Lung (tissue), 12 donors: Measurements from ENCODE around the gene CXXC5. TPM values are rescaled to one million over a fixed set of nuclear protein-coding genes. Genes with fewer than 3 reads are reported as not detected.
A peak's percentile ranks its signal among the peaks of the same experiment; 100 is the strongest.

Experiments
- ATAC-seq: fragments of 200-7000 bp; cut with Tn5 transposase; one replicate; pipeline ENCODE4 v1.9.1; 2020; ENCODE audit warnings: moderate number of reproducible peaks; ENCODE audit not compliant: insufficient read depth, low FRiP score
- DNase-seq, 3 donors: peaks; one replicate each; pipeline ENCODE4 v3.0.0-alpha.2; 2013 to 2017
- H3K27ac ChIP-seq, 2 donors: one replicate each; pipeline ENCODE4 v1.5.1; 2013; ENCODE audit warnings: mild to moderate bottlenecking in 2 of 2, moderate library complexity in 2 of 2, control low read depth in 1 of 2, inconsistent platforms in 1 of 2, low read depth in 1 of 2, low read length in 1 of 2
- H3K27me3 ChIP-seq, 3 donors: one replicate each; pipeline ENCODE4 v1.5.1; 2013; ENCODE audit warnings: low read length in 2 of 3; ENCODE audit not compliant: control insufficient read depth in 3 of 3, insufficient read depth in 3 of 3
- H3K36me3 ChIP-seq, 4 donors: one replicate each; pipeline ENCODE4 v1.5.1; 2013; ENCODE audit warnings: low read length in 4 of 4, mild to moderate bottlenecking in 1 of 4, moderate library complexity in 1 of 4; ENCODE audit not compliant: control insufficient read depth in 4 of 4, insufficient read depth in 4 of 4
- H3K4me1 ChIP-seq, 5 donors: one replicate each; pipeline ENCODE4 v1.5.1; 2013; ENCODE audit warnings: low read length in 5 of 5, mild to moderate bottlenecking in 2 of 5, moderate library complexity in 1 of 5; ENCODE audit not compliant: control insufficient read depth in 5 of 5, insufficient read depth in 5 of 5
- H3K4me3 ChIP-seq: one replicate; pipeline ENCODE4 v1.5.1; 2013; ENCODE audit warnings: mild to moderate bottlenecking, control low read depth, moderate library complexity
- H3K9ac ChIP-seq, 2 donors: one replicate each; pipeline ENCODE4 v1.5.1; 2013; ENCODE audit warnings: low read length in 2 of 2, control low read depth in 1 of 2; ENCODE audit not compliant: insufficient read depth in 1 of 2
- H3K9me3 ChIP-seq, 4 donors: one replicate each; pipeline ENCODE4 v1.5.1; 2013; ENCODE audit warnings: low read length in 3 of 4, mild to moderate bottlenecking in 1 of 4, moderate library complexity in 1 of 4; ENCODE audit not compliant: control insufficient read depth in 4 of 4, insufficient read depth in 3 of 4
- CTCF ChIP-seq: IDR thresholded peaks from 2 replicates; pipeline ENCODE4 v1.5.1; 2012; ENCODE audit warnings: mild to moderate bottlenecking; ENCODE audit errors: control extremely low read depth, extremely low read depth
- WGBS, 2 donors: extraction: QIAGEN DNeasy Blood & Tissue Kit; methylation state at CpG; one replicate each; pipeline ENCODE4 v1.1.7; 2013; 5-methylcytosine and 5-hydroxymethylcytosine counted together
- polyA plus RNA-seq, 2 donors: library from polyadenylated mRNA; stranded (reverse); fragments of 200-250 nt; gene quantifications; one replicate each; pipeline ENCODE4 v1.2.1, GENCODE V29; 2013
- total RNA-seq, 2 donors: library from RNA; depleted of rRNA in 1 of 2; stranded (reverse); fragments of >200 nt in 1 of 2; gene quantifications; one replicate each; pipeline ENCODE4 v1.2.1, GENCODE V29; 2014 to 2021
- donor health status: control.
- donor health status: control.
- donor health status: Bipolar disorder and iron deficiency.
- donor health status: healthy.
- donor health status: DM: yes; HTN: yes; CAD: no.

The CXXC5 gene
- total and polyA plus RNA-seq, 4 donors: 20.7 to 39.8 (median 25.0) TPM

GRCh38 chr5:139710319-139711066, 62.3 kb downstream of the CXXC5 start:
- Histone ChIP-seq H3K27me3 (peaks cover 0 to 5% (median 0%) of the 10 kb centered on the region in 3 donors), H3K36me3 (no peaks in the 10 kb centered on the region), H3K27ac (no peak overlapping the region), H3K9me3 (no peaks in the 10 kb centered on the region), H3K4me3 (no peak overlapping the region), H3K4me1 (peaks cover 0 to 30% (median 15%) of the 10 kb centered on the region in 5 donors), H3K9ac (no peak overlapping the region)
- ATAC-seq: peak; percentile 17
- no peak for TF ChIP-seq CTCF
- WGBS, 2 donors: 5 to 8% methylated on average over 59 to 60 of the region's 60 CpGs
- peak; percentile 78 to 85 (median 85) for DNase-seq

- H3K36me3 ChIP-seq: no peaks in the 10 kb centered on the region
- DNase-seq (peak; percentile 58 to 74 (median 70)), ATAC-seq (no peak)
- peaks cover 0 to 30% (median 14%) of the 10 kb centered on the region in 5 donors for H3K4me1 ChIP-seq
- peaks cover 0 to 5% (median 0%) of the 10 kb centered on the region in 3 donors for H3K27me3 ChIP-seq
- WGBS, 2 donors: 1% methylated on average over 63 to 68 of the region's 68 CpGs
- H3K9me3 ChIP-seq: no peaks in the 10 kb centered on the region
- TF ChIP-seq CTCF: no peak
- peak overlapping the region; percentile 11 to 55 for H3K9ac ChIP-seq
- no peak overlapping the region for H3K4me3 ChIP-seq
- no peak overlapping the region for H3K27ac ChIP-seq
Observed at GRCh38 chr5:139711067-139711905, 63.1 kb downstream of the CXXC5 start.

- Histone ChIP-seq H3K4me1 (peaks cover 0 to 30% (median 14%) of the 10 kb centered on the region in 5 donors), H3K9ac (peak overlapping the region in 1 of 2 donors; percentile 55), H3K36me3 (no peaks in the 10 kb centered on the region), H3K9me3 (no peaks in the 10 kb centered on the region), H3K27ac (no peak overlapping the region), H3K4me3 (no peak overlapping the region), H3K27me3 (peaks cover 0 to 5% (median 0%) of the 10 kb centered on the region in 3 donors)
- 14 to 22% methylated on average over 19 of the region's 19 CpGs for WGBS, 2 donors
- ATAC-seq: no peak
- DNase-seq: peak; percentile 65 to 67 (median 66)
- TF ChIP-seq CTCF: no peak
Observed at GRCh38 chr5:139711906-139712224, 63.7 kb downstream of the CXXC5 start.
